GM21737 (cell line): Measurements from ENCODE around the gene NSMCE1.

ENCODE experiments used
- ATAC-seq: cut with Tn5 transposase; IDR thresholded peaks from one replicate; pipeline ENCODE4 v1.9.1; 2021; ENCODE audit warnings: mild to moderate bottlenecking, moderate library complexity; ENCODE audit not compliant: unreplicated experiment

NSMCE1 gene

DNA sequence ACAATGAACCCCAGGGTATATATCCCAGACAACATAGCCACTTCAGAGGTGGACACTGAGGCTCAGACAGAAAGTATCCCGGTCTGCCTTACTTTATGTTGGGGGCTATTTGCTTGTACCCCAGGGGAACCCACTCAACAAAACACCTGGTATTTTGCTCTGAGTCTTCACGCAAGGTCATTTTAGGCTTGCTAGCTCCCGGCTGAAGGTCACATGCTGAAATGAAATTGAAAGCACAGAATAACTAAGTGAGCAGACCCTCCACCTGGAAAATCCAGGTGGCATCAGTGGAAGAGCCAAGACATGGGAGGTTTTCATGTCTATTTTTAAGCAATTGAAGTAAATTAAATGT is 69.4 kb downstream of the NSMCE1 start:
- no peak for ATAC-seq

DNA sequence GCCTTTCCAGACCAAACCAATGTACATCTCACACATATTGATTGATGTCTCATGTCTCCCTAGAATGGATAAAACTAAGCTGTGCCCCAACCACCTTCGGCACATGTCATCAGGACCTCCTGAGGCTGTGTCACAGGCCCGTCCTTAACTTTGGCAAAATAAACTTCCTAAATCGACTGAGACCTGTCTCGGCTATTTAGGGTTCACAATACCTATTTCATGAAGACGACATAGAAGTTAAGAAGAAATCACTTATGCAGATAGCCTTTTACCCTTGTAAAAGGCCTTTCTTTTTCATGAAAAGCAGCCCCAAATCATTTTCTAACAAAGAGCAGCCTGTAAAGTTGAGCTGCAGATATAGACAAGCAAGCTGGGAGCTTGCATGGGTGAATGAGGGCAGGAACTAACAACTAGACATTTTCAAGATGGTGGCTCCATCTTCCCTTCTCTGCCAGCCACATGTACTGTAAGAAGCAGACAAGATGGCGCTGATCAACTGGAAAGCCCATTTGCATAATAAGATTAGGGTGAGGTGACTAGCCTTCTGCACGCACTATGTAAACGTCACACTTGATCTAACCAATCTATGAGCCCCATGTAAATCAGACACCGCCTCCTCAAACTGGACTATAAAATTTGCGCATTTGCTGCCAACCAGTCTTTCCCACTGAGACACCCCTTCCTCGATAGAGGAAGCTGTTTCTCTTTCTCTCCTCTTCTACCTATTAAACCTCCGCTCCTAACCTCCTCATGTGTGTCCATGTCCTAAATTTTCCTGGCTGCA is 69.9 kb downstream of the NSMCE1 start:
- no peak for ATAC-seq

DNA sequence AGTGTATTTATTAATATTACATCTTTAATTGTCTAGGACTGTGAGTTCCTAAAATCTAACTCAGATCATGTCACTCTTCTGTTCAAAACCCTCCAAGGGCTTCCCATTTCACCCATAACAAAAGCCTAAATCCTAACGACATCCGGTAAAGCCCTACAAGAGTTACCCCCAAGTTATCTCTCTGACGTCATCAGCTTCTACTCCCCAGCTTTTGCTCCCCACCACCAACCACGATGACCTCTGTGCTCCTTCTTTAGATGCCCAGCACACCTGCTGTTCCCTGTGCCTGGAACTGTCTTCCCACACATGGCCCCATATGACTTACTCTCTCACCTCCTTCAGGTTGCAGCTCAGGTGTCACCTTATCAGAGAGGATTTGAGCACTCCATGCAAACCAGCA is 71.6 kb downstream of the NSMCE1 start:
- ATAC-seq = no peak

- ATAC-seq = no peak
Measured at GRCh38 chr16:27195941-27196595, 72.5 kb downstream of the NSMCE1 start.

GRCh38 chr16:27195076-27195741 is 73.4 kb downstream of the NSMCE1 start:
- ATAC-seq = no peak

GRCh38 chr16:27193300-27193990 is 75.1 kb downstream of the NSMCE1 start:
- no peak for ATAC-seq

DNA sequence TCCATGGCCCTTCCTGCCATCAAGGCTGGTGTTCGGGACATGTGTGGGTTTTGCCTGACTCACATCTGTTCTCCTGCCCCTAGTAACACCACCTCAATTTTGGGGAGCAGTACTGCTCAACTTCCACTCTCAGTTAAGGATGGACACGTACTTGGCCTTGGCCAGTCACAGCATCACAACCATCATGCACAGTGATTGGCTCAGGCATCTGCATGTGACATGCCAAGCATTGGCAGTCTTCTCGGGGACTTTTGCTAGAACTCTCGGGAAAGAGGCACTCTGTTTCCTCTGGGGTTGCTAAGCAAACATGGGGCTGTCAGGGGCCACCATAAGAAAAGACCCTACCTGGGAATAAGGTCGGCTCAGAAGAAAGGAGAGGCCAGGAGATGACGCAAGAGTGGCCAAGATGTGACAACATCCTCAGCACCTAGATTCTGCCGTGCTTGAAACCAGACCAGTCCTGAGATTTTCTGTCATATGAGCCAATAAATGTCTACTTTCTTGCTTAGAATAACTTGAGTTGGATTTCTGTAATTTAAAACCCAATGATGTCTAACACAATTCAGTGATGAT is 77.1 kb downstream of the NSMCE1 start:
- no peak for ATAC-seq

DNA sequence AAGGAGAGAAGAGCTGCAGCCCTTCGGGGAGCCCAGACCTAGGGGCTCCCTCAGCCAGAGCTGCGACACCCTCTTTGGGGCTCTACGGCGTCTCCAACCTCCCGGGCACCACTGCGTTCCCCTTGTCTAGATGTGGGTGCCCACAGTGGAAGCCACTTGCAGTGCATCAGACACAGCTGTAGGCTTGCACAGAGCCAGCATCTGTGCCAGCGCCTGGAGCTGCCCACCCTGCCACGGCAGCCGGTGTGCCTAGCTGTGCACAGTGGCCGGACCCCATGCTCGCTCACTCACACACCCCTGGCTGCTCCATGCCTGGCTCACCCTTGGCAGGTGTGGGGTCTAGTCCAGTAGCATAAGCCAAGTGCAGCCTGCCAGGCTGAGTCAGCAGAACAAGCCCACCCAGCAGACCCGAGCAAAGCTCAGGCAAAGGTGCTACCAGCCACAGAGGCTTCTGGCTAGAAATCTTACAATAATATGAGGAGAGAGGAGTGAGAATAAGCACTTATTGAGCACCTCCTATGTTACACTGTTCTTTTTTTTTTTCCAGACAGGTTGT is 78.2 kb downstream of the NSMCE1 start:
- ATAC-seq = no peak

- no peak for ATAC-seq
Measured at GRCh38 chr16:27189335-27189972, 79.1 kb downstream of the NSMCE1 start.

DNA sequence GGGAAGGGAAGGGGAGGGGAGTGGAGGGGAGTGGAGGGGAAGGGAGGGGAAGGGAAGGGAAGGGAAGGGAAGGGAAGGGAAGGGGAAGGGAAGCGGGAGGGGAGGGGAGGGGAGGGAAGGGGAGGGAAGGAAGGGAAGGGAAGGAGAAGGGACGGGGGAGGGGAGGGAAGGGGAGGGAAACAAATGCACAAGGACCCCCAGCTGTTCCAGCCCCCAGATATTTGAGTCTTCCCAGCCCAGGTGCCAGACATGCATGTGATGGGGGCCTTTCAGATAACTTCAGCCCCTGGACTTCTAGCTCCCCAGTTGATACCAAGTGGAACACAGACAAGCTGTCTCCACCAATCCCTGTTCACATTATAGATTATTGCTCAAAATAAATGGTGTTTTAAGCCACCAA is 79.9 kb downstream of the NSMCE1 start:
- no peak for ATAC-seq

DNA sequence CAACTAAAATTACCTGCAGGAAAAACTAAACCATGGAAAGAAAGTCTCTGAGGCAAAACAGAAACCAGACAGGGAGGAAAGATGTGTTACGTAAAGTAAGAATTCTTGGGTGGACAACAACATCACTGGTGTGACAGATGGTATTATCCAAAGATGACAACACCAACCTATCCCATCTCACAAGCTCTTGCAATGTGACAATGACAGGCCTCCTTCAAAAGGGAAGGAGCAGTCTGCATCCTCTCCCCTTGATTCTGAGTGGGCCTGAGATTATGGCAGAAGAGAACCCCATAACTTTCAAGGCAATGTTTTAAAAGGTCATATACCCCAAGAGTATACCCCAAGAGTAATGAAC is 82.8 kb downstream of the NSMCE1 start:
- ATAC-seq = no peak

DNA sequence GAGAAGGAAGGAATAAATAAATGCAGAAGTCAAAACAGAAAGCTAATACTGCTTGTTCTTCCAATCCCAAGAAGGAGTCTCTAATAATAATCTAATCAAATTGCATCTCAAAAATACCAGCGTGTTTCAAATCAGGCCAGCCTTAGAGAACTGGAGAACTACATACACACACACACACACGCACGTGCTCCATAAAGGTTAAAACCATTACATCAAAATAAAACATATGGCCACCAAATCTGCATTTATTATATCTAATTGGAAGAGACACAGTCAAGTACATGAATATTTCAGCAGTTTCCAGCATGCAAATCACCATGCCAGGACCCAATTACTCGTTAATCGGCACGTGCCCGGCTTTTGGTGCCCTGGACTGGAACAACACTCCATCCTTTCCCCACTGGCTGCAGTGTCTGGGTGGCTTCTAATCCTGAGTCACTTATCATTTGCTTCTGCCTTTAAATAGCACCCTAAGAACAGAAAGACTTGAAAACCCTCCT is 85.6 kb downstream of the NSMCE1 start:
- ATAC-seq = no peak

DNA sequence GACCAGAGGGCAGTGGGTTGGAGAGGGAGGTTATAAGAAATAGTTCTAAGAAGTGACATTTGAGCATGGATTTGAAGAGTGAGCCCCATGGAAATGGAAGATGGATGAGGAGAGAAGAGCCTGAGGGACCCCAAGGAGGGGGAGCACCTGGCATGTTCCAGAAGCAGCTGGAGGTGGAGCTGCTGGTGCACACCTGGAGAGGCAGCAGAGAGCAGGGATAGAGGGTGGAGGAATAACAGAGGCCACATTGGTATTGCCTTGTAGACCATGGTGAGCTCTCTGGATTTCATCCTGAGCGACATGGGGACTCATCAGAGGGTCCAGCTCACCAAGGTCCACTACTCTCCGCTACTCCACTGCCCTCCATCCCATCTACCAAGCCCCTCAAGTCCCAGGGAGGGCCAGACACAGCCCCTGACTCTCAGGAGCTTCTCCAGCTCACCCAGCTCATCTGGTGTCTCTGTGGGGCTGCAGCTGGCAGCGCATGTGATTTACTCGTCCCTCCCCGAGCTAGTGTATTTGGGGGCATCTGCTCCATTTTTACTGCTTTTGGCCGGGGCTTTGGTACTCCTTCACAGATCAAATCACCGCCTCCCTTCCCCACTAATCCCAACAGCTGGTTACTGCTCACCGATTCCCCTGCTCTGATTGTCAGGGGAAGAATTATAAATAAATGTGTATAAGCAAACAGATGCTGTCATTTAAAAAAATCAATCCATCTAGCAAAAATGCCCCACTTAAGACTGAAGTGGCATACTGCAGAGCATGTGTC is 87.4 kb downstream of the NSMCE1 start:
- ATAC-seq = no peak

- no peak for ATAC-seq
Measured at GRCh38 chr16:27179500-27180072, 89.0 kb downstream of the NSMCE1 start.

- no peak for ATAC-seq
Measured at GRCh38 chr16:27177031-27177774, 91.4 kb downstream of the NSMCE1 start.

DNA sequence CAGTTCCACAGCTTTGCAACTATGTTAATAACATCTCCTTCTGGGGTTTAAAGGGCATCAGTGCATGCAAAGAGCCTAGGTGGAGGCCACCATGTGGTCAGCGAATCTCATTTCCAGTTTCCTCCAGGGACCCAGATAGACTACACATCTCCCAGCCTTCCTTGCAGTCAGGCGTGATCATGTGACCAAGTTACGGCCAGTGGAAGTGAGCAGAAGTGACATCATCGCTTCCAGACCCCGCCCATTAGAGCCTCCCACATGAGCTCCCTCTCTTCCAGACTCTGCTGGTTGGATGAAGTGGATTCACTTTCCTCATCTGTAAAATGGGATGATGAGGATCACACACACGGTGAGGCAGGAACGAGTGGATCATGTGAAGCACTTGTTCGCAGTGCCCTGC is 92.7 kb downstream of the NSMCE1 start:
- ATAC-seq = no peak
